Thymus (tissue), 11 donors: ENCODE data around the gene RFC1. TPM values are rescaled to one million over a fixed set of nuclear protein-coding genes. Genes with fewer than 3 reads are reported as not detected.
"Not testable (repeated sequence)": the region's sequence is repeated elsewhere in the genome, so short reads cannot be mapped to it uniquely, and the experiment has no call there.

Source experiments
- DNase-seq, 9 donors: peaks; one replicate each; pipeline ENCODE4 v3.0.0-alpha.2; 2013; ENCODE audit warnings: low spot score in 9 of 9, low read depth in 6 of 9, missing footprints in 1 of 9
- H3K27ac ChIP-seq, 2 donors: one replicate each; pipeline ENCODE4 v1.5.1; 2013; ENCODE audit warnings: control low read depth in 1 of 2, low read depth in 1 of 2, low read length in 1 of 2, mild to moderate bottlenecking in 1 of 2, moderate library complexity in 1 of 2
- H3K27me3 ChIP-seq, 2 donors: one replicate each; pipeline ENCODE4 v1.5.1; 2013; ENCODE audit warnings: low read length in 1 of 2; ENCODE audit not compliant: control insufficient read depth in 2 of 2, insufficient read depth in 1 of 2
- H3K36me3 ChIP-seq, 2 donors: one replicate each; pipeline ENCODE4 v1.5.1; 2013; ENCODE audit warnings: low read length in 1 of 2, mild to moderate bottlenecking in 1 of 2, moderate library complexity in 1 of 2; ENCODE audit not compliant: control insufficient read depth in 2 of 2, insufficient read depth in 2 of 2
- H3K4me1 ChIP-seq, 2 donors: one replicate each; pipeline ENCODE4 v1.5.1; 2013; ENCODE audit warnings: low read length in 2 of 2; ENCODE audit not compliant: control insufficient read depth in 2 of 2, insufficient read depth in 2 of 2
- H3K4me3 ChIP-seq, 2 donors: one replicate each; pipeline ENCODE4 v1.5.1; 2013; ENCODE audit warnings: low read length in 2 of 2, control low read depth in 1 of 2, mild to moderate bottlenecking in 1 of 2
- H3K9me3 ChIP-seq, 2 donors: one replicate each; pipeline ENCODE4 v1.5.1; 2013; ENCODE audit warnings: low read length in 1 of 2, mild to moderate bottlenecking in 1 of 2; ENCODE audit not compliant: control insufficient read depth in 2 of 2, insufficient read depth in 1 of 2
- WGBS: extraction: QIAGEN DNeasy Blood & Tissue Kit; methylation state at CpG from one replicate; pipeline ENCODE4 v1.1.7; 2013; 5-methylcytosine and 5-hydroxymethylcytosine counted together
- polyA plus RNA-seq: library from polyadenylated mRNA; stranded (reverse); fragments of 200-250 nt; gene quantifications from one replicate; pipeline ENCODE4 v1.2.3, GENCODE V29; 2013
- total RNA-seq: library from RNA; stranded (reverse); fragments of 120-200 nt; gene quantifications from one replicate; pipeline ENCODE4 v1.2.4, GENCODE V29; 2013
- donor health status: healthy.

The RFC1 gene
- total and polyA plus RNA-seq, 2 donors = 17.0 to 60.7 TPM

DNA sequence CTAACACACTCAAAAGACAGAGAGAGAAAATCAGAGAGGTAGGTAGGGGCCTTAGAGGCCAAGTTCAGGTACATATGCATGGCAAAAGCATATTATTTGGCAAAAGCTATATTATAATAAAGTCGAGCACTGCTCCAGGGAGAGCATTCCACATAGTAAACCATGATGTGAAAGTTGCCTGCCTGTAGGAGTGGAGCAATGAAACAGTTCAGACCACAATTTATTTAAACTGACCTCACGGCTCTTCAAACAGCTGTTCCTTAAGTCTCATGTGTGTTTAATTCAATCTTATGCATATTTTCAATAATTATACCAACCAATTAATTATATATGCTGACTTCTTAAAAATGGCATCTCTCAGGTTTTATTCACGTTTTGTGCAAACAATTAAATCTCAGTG is 3.3 kb downstream of the RFC1 start:
- H3K27ac ChIP-seq = no peak overlapping the region
- H3K9me3 ChIP-seq = peaks cover 0 to 3% of the 10 kb centered on the region in 2 donors
- H3K27me3 ChIP-seq = no peaks in the 10 kb centered on the region
- H3K4me3 ChIP-seq = no peak overlapping the region
- DNase-seq = no peak
- H3K36me3 ChIP-seq = peaks cover 0 to 2% of the 10 kb centered on the region in 2 donors
- peaks cover 5 to 15% of the 10 kb centered on the region in 2 donors for H3K4me1 ChIP-seq
- WGBS = 93% methylated on average over 3 of the region's 3 CpGs

DNA sequence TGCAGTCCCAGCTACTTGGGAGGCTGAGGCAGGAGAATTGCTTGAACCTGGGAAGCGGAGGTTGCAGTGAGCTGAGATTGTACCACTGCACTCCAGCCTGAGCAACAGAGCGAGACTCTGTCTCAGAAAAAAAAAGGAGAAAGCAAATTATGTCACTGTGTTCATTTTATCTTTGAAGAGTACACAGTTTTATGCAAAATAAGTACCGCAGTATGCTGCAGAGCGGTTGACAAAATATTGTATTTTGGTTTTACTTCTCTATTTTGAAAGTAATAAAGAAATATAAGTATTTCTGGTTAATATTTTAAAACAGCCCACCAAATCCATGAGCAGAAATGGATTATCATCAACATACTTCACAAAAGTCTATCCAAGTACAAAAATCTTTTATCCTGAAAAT is 5.6 kb downstream of the RFC1 start:
- H3K9me3 ChIP-seq, DNase-seq, H3K4me1 ChIP-seq, H3K36me3 ChIP-seq, H3K4me3 ChIP-seq, H3K27me3 ChIP-seq, H3K27ac ChIP-seq: not testable (repeated sequence)
- WGBS = 98% methylated on average over 4 of the region's 4 CpGs

DNA sequence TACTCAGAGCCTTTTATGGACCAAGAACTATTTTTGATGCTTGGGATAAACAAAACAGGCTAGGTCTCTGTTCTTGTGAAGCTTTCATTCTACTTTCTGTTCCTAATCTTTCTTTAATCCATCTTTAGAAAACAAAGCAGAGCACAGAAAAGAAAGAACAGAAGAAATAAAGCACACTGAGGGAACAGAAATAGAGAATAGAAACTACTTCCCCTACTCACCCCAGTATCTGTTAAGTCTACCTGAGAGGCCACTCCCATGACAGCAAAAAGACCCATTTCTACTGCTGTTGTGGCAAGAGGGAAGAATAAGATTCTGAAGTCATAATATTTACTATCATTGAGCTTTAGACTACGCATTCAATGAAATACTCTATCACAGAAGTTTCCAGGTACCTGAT is 9.2 kb downstream of the RFC1 start:
- no peak overlapping the region for H3K4me3 ChIP-seq
- H3K36me3 ChIP-seq = peaks cover 0 to 2% of the 10 kb centered on the region in 2 donors
- H3K27me3 ChIP-seq = no peaks in the 10 kb centered on the region
- H3K4me1 ChIP-seq = peaks cover 6 to 9% of the 10 kb centered on the region in 2 donors
- DNase-seq = peak in 1 of 9 donors; percentile 21
- WGBS = 97% methylated on average over 1 of the region's 1 CpG
- H3K27ac ChIP-seq = no peak overlapping the region
- H3K9me3 ChIP-seq = no peaks in the 10 kb centered on the region

DNA sequence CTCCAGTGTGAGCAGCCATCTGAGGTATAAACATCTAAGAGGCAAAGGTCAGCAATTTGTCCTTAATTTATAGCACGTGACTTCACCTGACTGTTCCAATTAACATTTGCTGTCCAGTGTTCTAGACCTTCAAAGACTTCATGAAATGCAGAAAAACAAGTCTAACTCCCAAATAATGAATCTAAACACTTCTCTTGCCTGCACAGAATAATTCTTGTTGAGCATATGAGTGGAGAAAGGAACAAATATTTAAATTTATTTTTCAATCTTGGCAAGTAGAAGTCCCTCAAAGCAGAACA is 12.0 kb downstream of the RFC1 start:
- peak overlapping the region; percentile 87 to 93 for H3K27ac ChIP-seq
- H3K9me3 ChIP-seq = no peaks in the 10 kb centered on the region
- no peaks in the 10 kb centered on the region for H3K27me3 ChIP-seq
- 57% methylated on average over 1 of the region's 1 CpG for WGBS
- H3K36me3 ChIP-seq = peaks cover 5 to 13% of the 10 kb centered on the region in 2 donors
- H3K4me1 ChIP-seq = peaks cover 6 to 9% of the 10 kb centered on the region in 2 donors
- DNase-seq = no peak
- peak overlapping the region in 1 of 2 donors; percentile 36 for H3K4me3 ChIP-seq

DNA sequence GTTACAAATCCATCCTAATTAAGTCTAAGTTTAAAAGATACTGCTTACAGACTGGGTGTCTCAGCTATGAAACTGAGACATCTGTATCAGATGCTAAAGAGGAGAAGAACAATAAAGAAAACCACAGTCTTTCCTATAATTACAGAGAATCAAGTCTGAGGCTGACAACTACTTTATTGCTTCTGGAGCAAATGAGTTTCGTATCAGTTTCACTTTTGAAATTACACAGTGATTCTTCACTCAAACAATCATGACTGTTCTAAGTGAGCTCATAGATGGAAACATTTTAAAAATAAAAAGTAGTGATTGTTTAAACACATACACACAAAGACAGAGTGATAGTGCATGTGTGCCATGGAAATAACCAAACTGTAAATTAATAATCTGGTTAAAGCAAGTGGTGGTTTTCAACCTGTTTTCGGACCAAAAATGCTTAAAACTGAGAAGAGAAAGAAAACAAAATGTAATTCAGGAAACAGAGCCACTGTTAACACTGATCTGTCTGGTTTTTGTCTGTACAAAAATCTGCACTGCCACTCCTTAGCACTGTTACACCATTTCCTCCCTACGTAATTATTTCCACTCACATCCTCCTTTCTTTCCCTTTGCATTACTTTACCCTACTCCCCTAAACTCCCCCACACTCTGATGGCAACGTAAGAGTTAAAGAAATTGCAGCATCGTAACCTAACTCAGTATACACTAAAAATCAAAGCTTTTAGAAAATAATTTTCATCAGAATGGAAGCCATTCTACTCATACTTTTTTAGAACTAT is 12.5 kb downstream of the RFC1 start:
- H3K36me3 ChIP-seq = peaks cover 8 to 18% of the 10 kb centered on the region in 2 donors
- H3K27ac ChIP-seq = peak overlapping the region; percentile 87 to 93
- H3K4me3 ChIP-seq = peak overlapping the region; percentile 31 to 36
- 12% methylated on average over 5 of the region's 5 CpGs for WGBS
- no peaks in the 10 kb centered on the region for H3K27me3 ChIP-seq
- H3K9me3 ChIP-seq = no peaks in the 10 kb centered on the region
- peak in 7 of 9 donors; percentile 29 to 72 (median 44) for DNase-seq
- H3K4me1 ChIP-seq = peaks cover 6 to 9% of the 10 kb centered on the region in 2 donors

DNA sequence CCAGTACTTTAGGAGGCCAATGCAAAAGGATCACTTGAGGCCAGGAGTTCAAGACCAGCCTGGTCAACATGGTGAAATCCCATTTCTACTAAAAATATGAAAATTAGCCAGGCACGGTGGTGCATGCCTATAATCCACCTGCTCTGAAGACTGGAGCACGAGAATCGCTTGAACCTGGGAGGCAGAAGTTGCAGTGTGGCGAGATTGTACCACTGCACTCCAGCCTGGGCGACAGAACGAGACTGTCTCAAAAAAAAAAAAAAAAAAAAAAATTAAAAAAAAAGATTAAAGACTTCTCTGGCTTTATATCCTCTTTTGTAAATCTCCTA is 13.0 kb downstream of the RFC1 start:
- DNase-seq, H3K9me3 ChIP-seq, H3K27me3 ChIP-seq, H3K4me1 ChIP-seq: not testable (repeated sequence)
- Histone ChIP-seq H3K27ac (peak overlapping the region; percentile 88 to 93), H3K36me3 (peaks cover 8 to 21% of the 10 kb centered on the region in 2 donors), H3K4me3 (peak overlapping the region; percentile 31 to 36)
- WGBS = 42% methylated on average over 6 of the region's 6 CpGs

DNA sequence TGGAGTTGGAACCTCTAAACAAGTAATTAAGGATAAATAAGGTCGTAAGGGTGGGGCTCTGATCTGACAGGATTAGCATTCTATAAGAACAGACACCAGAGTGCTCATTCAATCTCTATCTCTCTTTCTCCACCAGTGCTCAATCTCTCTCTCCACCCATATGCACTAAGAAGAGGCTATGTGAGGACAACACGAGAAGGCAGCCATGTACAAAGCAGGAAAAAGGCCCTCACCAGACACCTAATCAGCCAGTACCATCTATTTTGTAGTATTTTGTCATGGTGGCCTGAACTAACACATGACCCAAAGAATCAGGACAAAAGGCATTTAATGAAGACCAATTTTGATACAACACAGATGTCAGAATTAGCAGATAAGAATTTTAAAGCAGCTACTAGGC is 16.8 kb downstream of the RFC1 start:
- Histone ChIP-seq H3K4me3 (no peak overlapping the region), H3K27me3 (no peaks in the 10 kb centered on the region), H3K4me1 (peaks cover 3 to 5% of the 10 kb centered on the region in 2 donors), H3K27ac (no peak overlapping the region), H3K9me3 (no peaks in the 10 kb centered on the region), H3K36me3 (peaks cover 13 to 35% of the 10 kb centered on the region in 2 donors)
- WGBS = 98% methylated on average over 2 of the region's 2 CpGs
- no peak for DNase-seq

DNA sequence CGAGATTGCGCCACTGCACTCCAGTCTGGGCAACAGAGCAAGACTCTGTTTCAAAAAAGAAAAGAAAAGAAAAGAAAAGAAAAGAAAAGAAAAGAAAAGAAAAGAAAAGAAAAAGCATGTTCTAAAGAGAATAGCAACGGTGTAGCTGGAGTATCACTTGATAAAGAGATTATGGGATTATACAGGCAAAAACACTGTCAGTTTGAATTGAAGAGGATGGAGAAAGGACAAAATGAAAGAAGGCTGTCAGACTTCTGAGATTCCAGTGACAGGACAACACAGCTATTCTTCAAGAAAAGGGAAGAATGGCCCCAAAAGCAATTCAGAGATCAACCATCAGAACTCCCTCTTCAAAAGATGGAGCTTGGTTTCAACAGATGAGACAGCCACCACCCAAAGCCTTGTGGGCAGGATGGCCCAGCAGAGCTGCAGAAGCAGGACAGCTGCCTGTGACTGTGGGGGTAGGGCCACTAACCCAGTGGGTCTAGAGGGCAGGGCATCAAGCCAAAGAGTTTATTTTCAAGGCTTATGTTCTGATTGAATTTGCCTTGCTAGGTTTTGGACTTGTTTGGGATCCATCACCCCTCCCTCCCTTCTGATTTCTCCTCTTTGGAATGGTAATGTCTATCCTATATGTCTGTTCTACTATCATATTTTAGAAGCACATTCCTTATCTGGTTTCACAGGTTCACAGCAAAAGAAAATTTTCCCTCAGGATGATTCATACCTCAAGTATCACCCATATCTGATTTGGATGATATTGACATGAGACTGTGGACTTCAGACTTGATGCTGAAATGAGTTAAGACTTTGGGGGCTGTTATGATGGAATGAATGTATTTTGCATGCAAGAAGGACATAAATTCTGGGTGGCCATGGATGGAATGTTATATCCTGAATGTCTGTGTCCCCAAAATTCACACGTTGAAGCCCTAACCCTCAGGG is 17.5 kb downstream of the RFC1 start:
- H3K36me3 ChIP-seq = peaks cover 13 to 40% of the 10 kb centered on the region in 2 donors
- no peak overlapping the region for H3K27ac ChIP-seq
- DNase-seq = no peak
- no peaks in the 10 kb centered on the region for H3K27me3 ChIP-seq
- WGBS = 98% methylated on average over 4 of the region's 4 CpGs
- H3K9me3 ChIP-seq = no peaks in the 10 kb centered on the region
- H3K4me1 ChIP-seq = peaks cover 0 to 4% of the 10 kb centered on the region in 2 donors
- H3K4me3 ChIP-seq = no peak overlapping the region

DNA sequence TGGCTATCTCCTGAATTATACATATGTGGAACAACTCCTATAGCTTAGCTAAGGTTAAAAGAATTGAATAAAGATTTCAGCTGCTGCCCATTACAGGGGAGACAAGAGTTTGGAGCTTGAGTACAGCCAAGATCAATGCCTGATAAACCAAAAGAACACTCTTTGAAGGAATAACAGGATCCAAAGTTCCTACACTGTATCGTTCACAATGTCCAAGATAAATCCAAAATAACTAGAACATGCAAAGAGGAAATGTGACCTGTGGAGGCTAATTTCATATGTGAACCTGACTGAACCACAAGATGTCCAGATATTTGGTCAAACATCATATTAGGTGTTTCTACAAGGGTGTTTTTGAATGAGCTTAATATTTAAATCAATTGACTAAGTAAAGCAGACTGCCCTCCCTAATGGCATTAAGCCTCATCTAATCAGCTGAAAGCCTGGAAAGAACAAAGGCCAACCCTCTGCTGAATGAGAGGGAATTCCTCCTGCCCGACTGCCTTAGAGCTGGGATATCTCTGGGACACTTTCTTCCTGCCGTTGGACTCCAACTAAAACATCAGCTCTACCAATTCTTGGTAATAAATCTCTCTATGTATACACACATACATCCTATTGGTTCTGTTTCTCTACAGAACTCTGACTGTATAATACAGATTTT is 19.2 kb downstream of the RFC1 start:
- H3K4me3 ChIP-seq = no peak overlapping the region
- peaks cover 13 to 50% of the 10 kb centered on the region in 2 donors for H3K36me3 ChIP-seq
- 96% methylated on average over 3 of the region's 3 CpGs for WGBS

More for the DNA sequence above, 19.2 kb downstream of the RFC1 start:
- no peaks in the 10 kb centered on the region for H3K27me3 ChIP-seq
- no peak overlapping the region for H3K27ac ChIP-seq
- H3K4me1 ChIP-seq = no peaks in the 10 kb centered on the region
- DNase-seq = no peak
- H3K9me3 ChIP-seq = no peaks in the 10 kb centered on the region
